NCI-H524 treated with DMSO at 0.1 percent for 48 hours (cell line): ENCODE results near the gene PAH.

ENCODE experiments used
- DNase-seq: peaks from one replicate; lab custom pipeline; 2025; lab: John Stamatoyannopoulos, UW

Gene PAH

GRCh38 chr12:102950107-102950949 lies 33.3 kb upstream of the PAH start:
- DNase-seq: no peak

- DNase-seq: peak; percentile 45
Observed at GRCh38 chr12:102948941-102949352, 31.9 kb upstream of the PAH start.

- DNase-seq: no peak
Observed at GRCh38 chr12:102946042-102946441, 29.0 kb upstream of the PAH start.

GRCh38 chr12:102939670-102940222 lies 22.7 kb upstream of the PAH start:
- no peak for DNase-seq

- no peak for DNase-seq
Observed at GRCh38 chr12:102939059-102939458, 22.0 kb upstream of the PAH start.

- no peak for DNase-seq
Observed at GRCh38 chr12:102933168-102933567, 16.1 kb upstream of the PAH start.

GRCh38 chr12:102927220-102927619 lies 10.2 kb upstream of the PAH start:
- DNase-seq: no peak

GRCh38 chr12:102921240-102921639 lies 4.2 kb upstream of the PAH start:
- no peak for DNase-seq

GRCh38 chr12:102920271-102920670 lies 3.2 kb upstream of the PAH start:
- DNase-seq: no peak

- DNase-seq: no peak
Observed at GRCh38 chr12:102918840-102919239, 1.8 kb upstream of the PAH start.

GRCh38 chr12:102916252-102917025 lies 605 bp downstream of the PAH start:
- no peak for DNase-seq

GRCh38 chr12:102913453-102914226 lies 3.4 kb downstream of the PAH start:
- DNase-seq: no peak

- no peak for DNase-seq
Observed at GRCh38 chr12:102912258-102912657, 4.8 kb downstream of the PAH start.

- no peak for DNase-seq
Observed at GRCh38 chr12:102911320-102911719, 5.7 kb downstream of the PAH start.

GRCh38 chr12:102910792-102911191 lies 6.3 kb downstream of the PAH start:
- DNase-seq: no peak

GRCh38 chr12:102910137-102910536 lies 6.9 kb downstream of the PAH start:
- DNase-seq: no peak

- no peak for DNase-seq
Observed at GRCh38 chr12:102907918-102908317, 9.1 kb downstream of the PAH start.

GRCh38 chr12:102905229-102905628 lies 11.8 kb downstream of the PAH start:
- DNase-seq: no peak

GRCh38 chr12:102903337-102904007 lies 13.6 kb downstream of the PAH start:
- DNase-seq: no peak

GRCh38 chr12:102902093-102902492 lies 15.0 kb downstream of the PAH start:
- no peak for DNase-seq

- no peak for DNase-seq
Observed at GRCh38 chr12:102900389-102900788, 16.7 kb downstream of the PAH start.

- DNase-seq: no peak
Observed at GRCh38 chr12:102896067-102896466, 21.0 kb downstream of the PAH start.
